Measurements from ENCODE around the gene GLRA2.
"Not testable (repeated sequence)": the region's sequence is repeated elsewhere in the genome, so short reads cannot be mapped to it uniquely, and the experiment has no call there.

Gene GLRA2

DNA sequence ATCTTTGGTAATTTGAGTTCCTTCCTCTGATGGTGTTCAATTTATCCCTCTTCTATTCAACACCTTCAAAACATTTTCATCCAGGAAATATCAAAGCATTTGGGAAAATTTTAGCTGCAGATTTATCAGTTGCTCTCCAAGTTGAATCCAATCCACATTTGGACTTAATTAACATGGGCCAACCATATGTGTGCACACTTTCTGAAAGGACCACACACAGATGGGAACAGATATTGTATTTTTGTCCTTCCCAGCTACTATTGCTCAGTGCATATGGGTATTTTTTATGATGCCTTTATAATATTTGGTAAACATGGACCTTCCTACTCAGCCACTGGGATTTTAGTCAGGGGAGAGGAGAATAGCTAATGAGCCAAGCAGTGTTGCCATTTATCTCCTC is 65.2 kb downstream of the GLRA2 start:
- no peak for DNase-seq

- DNase-seq = no peak
These were observed 69.0 kb downstream of the GLRA2 start for GRCh38 chrX:14598330-14598729.

- DNase-seq = no peak
These were observed 78.2 kb downstream of the GLRA2 start for GRCh38 chrX:14607446-14607985.

DNA sequence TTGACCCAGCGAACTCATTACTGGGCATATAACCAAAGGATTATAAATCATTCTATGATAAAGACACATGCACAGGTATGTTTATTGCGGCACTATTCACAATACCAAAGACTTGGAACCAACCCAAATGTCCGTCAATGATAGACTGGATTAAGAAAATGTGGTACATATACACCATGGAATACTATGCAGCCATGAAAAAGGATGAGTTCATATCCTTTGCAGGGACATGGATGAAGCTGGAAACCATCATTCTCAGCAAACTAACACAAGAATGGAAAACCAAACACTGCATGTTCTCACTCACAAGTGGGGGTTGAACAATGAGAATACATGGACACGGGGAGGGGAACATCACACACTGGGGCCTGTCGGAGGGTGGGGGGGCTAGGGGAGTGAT is 83.1 kb downstream of the GLRA2 start:
- not testable (repeated sequence) for DNase-seq

GRCh38 chrX:14616301-14616700 is 87.0 kb downstream of the GLRA2 start:
- no peak for DNase-seq

DNA sequence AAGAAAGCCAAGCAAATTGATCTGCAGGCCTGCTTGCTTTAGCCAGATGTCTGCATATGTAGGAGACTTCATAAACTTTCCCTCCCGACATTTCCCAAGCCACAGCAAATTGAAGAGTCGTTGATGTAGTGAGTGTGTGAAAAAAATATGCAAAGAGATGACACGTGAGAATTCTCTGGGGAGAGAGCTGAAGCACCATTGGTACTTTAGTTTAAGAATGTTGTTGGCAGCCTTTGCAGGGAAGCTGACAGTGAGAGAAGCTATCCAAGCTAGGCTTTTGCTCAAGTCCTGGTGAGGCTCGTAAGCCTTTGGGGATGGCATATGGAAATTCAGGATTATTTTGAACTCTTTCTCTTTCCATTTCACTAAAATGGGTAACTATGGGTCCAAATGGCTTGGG is 87.5 kb downstream of the GLRA2 start:
- no peak for DNase-seq

- no peak for DNase-seq
These were observed 89.0 kb downstream of the GLRA2 start for GRCh38 chrX:14618177-14618965.

- no peak for DNase-seq
These were observed 101.4 kb downstream of the GLRA2 start for GRCh38 chrX:14630733-14631132.

GRCh38 chrX:14641681-14642655 is 112.6 kb downstream of the GLRA2 start:
- DNase-seq = no peak

GRCh38 chrX:14660970-14661369 is 131.6 kb downstream of the GLRA2 start:
- no peak for DNase-seq

DNA sequence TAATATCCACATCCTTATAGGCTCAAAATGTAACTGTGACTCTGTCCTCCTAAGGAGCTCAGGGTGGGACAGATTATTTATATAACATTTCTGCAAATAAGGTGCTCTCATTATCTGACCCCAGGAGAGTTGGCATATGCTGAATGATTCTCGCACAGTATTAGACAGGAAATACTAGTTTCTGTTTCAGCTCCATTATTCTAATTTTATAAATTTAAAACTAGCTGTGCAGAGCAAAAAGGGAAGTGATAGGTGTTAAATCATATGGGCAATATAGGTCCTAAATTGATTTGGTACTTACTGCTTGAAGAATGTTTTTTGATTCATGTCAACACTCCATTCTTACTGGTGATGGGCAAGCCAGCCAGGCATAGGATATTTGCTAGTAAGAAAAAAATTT is 141.5 kb downstream of the GLRA2 start:
- DNase-seq = no peak

GRCh38 chrX:14672611-14673172 is 143.4 kb downstream of the GLRA2 start:
- DNase-seq = no peak

- DNase-seq = no peak
These were observed 143.9 kb downstream of the GLRA2 start for GRCh38 chrX:14673236-14673635.

DNA sequence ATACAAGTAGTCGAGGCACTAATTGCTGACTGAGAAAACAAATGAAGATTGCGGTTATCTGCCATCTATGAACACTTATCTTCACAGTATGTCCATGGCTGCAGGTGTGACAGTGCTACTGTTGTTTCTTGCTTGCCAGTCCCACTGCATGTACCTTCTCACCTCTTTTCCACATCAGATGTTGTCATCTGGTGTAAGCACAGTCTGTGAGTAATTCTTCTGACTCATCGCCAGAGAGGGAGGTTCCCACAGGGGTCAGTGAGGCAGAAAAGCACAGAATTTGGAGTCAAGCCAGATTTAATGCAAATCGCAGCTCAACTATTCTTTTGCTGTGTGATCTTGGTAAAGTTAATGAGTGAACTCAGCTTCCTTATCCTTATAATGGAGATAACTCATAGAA is 144.4 kb downstream of the GLRA2 start:
- no peak for DNase-seq

GRCh38 chrX:14675500-14675899 is 146.2 kb downstream of the GLRA2 start:
- DNase-seq = no peak

DNA sequence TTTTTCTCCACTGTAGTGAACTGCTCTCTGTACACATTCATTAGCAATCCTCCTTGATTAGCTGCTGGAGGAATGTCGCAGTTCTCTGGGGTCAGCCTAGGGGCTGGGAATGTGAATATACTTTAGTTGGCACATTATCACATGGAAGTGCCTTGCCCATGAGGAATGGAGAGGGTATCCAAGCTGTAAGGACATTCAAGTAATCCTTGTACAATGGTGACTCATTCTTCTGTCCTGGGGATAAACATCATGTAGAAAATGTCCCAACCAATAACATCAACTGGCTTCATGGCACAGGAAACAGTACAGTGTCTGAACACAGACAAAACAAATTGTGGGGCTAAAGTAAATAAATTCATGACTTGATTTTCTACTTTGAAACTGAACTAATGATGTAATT is 147.1 kb downstream of the GLRA2 start:
- no peak for DNase-seq

DNA sequence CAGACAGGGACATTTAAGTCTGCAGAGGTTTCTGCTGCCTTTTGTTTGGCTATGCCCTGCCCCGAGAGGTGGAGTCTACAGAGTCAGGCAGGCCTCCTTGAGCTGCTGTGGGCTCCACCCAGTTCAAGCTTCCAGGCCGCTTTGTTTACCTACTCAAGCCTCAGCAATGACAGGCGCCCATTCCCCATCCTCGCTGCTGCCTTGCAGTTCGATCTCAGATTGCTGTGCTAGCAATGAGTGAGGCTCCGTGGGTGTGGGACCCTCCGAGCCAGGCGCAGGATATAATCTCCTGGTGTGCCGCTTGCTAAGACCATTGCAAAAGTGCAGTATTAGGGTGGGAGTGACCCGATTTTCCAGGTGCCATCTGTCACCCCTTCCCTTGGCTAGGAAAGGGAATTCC is 159.0 kb downstream of the GLRA2 start:
- not testable (repeated sequence) for DNase-seq

GRCh38 chrX:14690553-14690952 is 161.2 kb downstream of the GLRA2 start:
- no peak for DNase-seq

- DNase-seq = no peak
These were observed 165.3 kb downstream of the GLRA2 start for GRCh38 chrX:14694611-14695010.

GRCh38 chrX:14697451-14697850 is 168.1 kb downstream of the GLRA2 start:
- peak; percentile 48 for DNase-seq

DNA sequence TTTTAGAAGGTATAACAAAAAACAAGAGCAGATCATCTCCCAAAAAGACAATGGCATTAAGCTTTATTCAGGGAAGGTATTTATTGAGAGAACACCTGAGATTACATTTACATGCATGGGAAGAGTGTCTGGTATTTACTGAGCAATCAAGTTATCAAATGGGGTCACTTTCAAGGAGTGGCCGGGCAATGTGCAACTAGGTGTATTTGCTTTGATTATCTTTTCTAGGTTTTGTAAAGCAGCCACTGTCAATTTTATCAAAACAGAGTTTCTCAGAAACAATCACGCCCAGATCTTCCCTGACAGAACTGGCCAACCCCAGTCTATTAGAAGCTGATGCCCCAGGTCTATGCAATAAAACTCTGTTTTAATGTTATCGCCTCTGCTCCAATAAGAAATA is 169.5 kb downstream of the GLRA2 start:
- no peak for DNase-seq

- DNase-seq = no peak
These were observed 171.6 kb downstream of the GLRA2 start for GRCh38 chrX:14700982-14701381.

DNA sequence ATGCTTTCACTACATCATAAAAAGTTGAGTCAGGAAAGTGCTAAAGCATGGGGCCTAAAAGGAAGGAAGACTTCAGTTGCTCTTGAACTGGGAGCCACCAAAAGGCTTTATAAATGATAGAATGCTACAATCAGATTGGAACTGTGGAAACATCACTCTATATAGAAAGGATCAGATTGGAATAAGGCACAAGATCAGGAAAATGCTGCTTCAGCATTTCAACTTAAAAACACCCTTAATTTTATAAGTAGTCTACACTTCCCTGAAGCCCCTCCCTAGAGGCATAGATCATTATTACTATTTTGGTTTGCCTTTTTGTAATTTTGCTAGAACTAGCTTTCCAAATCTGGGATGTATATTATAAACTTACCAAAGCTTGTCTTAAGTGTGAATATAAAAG is 172.8 kb downstream of the GLRA2 start:
- DNase-seq = no peak

All from hematopoietic multipotent progenitor cell treated with erythropoietin and hydrocortisone succinate and interleukin-3 and kit ligand, for 8 days (in vitro differentiated cells).